Calu3 (cell line): ENCODE results near the gene ADGRG6. TPM values are rescaled to one million over a fixed set of nuclear protein-coding genes. Genes with fewer than 3 reads are reported as not detected.

Source experiments
- BruUV-seq: library from RNA; stranded (reverse); fragments of 400-500 nt; replicated peaks from 2 replicates; lab custom pipeline; 2021; lab: Mats Ljungman, UMichigan
- CTCF ChIA-PET: fragments of 300-600 bp; sonication (Branson Sonifier 250); formaldehyde crosslinking; loops from one replicate; lab custom pipeline; 2022; ENCODE audit warnings: antibody characterized with exemption; lab: Charles Lee
- DNase-seq: peaks from one replicate; pipeline ENCODE4 v3.0.0; 2022
- H3K27ac Mint-ChIP-seq: one replicate; pipeline ENCODE4 v1.8.0; 2022; ENCODE audit warnings: mixed read lengths; ENCODE audit not compliant: unreplicated experiment
- H3K27me3 Mint-ChIP-seq: one replicate; pipeline ENCODE4 v1.8.0; 2022; ENCODE audit warnings: mixed read lengths; ENCODE audit not compliant: unreplicated experiment
- H3K36me3 Mint-ChIP-seq: one replicate; pipeline ENCODE4 v1.8.0; 2022; ENCODE audit warnings: mild to moderate bottlenecking, moderate library complexity, mixed read lengths; ENCODE audit not compliant: insufficient read depth, unreplicated experiment
- H3K4me1 Mint-ChIP-seq: one replicate; pipeline ENCODE4 v1.8.0; 2022; ENCODE audit warnings: mild to moderate bottlenecking, low read depth, mixed read lengths; ENCODE audit not compliant: unreplicated experiment
- H3K4me3 Mint-ChIP-seq: one replicate; pipeline ENCODE4 v1.8.0; 2022; ENCODE audit warnings: mild to moderate bottlenecking, low read depth, moderate library complexity, mixed read lengths; ENCODE audit not compliant: unreplicated experiment
- H3K9me3 Mint-ChIP-seq: one replicate; pipeline ENCODE4 v1.8.0; 2022; ENCODE audit warnings: low read depth, mixed read lengths; ENCODE audit not compliant: unreplicated experiment
- CTCF ChIP-seq: fragments of 200-600 bp; IDR thresholded peaks from one replicate; pipeline ENCODE4 v1.8.0; 2022; ENCODE audit warnings: antibody characterized with exemption; ENCODE audit not compliant: unreplicated experiment
- intact Hi-C: fragments of 100-400 bp; cut with micrococcal nuclease; formaldehyde crosslinking; loops from one replicate; pipeline ENCODE4 v1.10.0; 2022; ENCODE audit not compliant: unreplicated experiment
- total RNA-seq: library from RNA; stranded (reverse); gene quantifications from 2 replicates; pipeline ENCODE4 v1.2.3, GENCODE V29; 2022

ADGRG6 gene
- total RNA-seq, 1 experiment from 2014 or later = 109 TPM

- H3K27ac Mint-ChIP-seq = no peak overlapping the region
- no peaks in the 10 kb centered on the region for H3K9me3 Mint-ChIP-seq
- CTCF ChIA-PET = interaction anchor here (0.5 kb wide), 1 partner anchor 39 kb away, joined by 3 read pairs; no protein-coding TSS in a partner anchor
- H3K4me3 Mint-ChIP-seq = no peak overlapping the region
- H3K4me1 Mint-ChIP-seq = peaks cover 8% of the 10 kb centered on the region
- intact Hi-C loops = no loop called here
- no peak for DNase-seq
- no TSS peak for BruUV-seq
- peaks cover 10% of the 10 kb centered on the region for H3K36me3 Mint-ChIP-seq
- no peaks in the 10 kb centered on the region for H3K27me3 Mint-ChIP-seq
- no peak for TF ChIP-seq CTCF
Observed at GRCh38 chr6:142407685-142408273, 106.0 kb downstream of the ADGRG6 start.

- Mint-ChIP-seq H3K36me3 (peaks cover 10% of the 10 kb centered on the region), H3K4me3 (no peak overlapping the region), H3K4me1 (peaks cover 8% of the 10 kb centered on the region), H3K27me3 (no peaks in the 10 kb centered on the region), H3K9me3 (no peaks in the 10 kb centered on the region), H3K27ac (no peak overlapping the region)
- intact Hi-C loops = no loop called here
- BruUV-seq = no TSS peak
- DNase-seq = no peak
- CTCF ChIA-PET = interaction anchor here (0.5 kb wide), 1 partner anchor 39 kb away, joined by 3 read pairs; no protein-coding TSS in a partner anchor
- no peak for TF ChIP-seq CTCF
Observed at GRCh38 chr6:142408409-142408808, 106.6 kb downstream of the ADGRG6 start.

GRCh38 chr6:142409794-142410193 lies 108.0 kb downstream of the ADGRG6 start:
- no TSS peak for BruUV-seq
- H3K9me3 Mint-ChIP-seq = no peaks in the 10 kb centered on the region
- peaks cover 12% of the 10 kb centered on the region for H3K36me3 Mint-ChIP-seq
- no peak overlapping the region for H3K4me3 Mint-ChIP-seq
- H3K4me1 Mint-ChIP-seq = peaks cover 18% of the 10 kb centered on the region
- no peaks in the 10 kb centered on the region for H3K27me3 Mint-ChIP-seq
- TF ChIP-seq CTCF = no peak
- no peak for DNase-seq
- CTCF ChIA-PET = no interaction called here
- H3K27ac Mint-ChIP-seq = no peak overlapping the region
- intact Hi-C loops = no loop called here

- Mint-ChIP-seq H3K36me3 (peaks cover 19% of the 10 kb centered on the region), H3K4me3 (no peak overlapping the region), H3K9me3 (no peaks in the 10 kb centered on the region), H3K27me3 (no peaks in the 10 kb centered on the region), H3K4me1 (peaks cover 10% of the 10 kb centered on the region), H3K27ac (no peak overlapping the region)
- DNase-seq = no peak
- CTCF ChIA-PET = no interaction called here
- no peak for TF ChIP-seq CTCF
- intact Hi-C loops = no loop called here
- no TSS peak for BruUV-seq
Observed at GRCh38 chr6:142411145-142411544, 109.3 kb downstream of the ADGRG6 start.
